ENCODE measurements around the gene VIPR2.

GRCh38 chr7:159158888-159159405 lies 14.3 kb upstream of the VIPR2 start:
- TF ChIP-seq CTCF (IDR thresholded peaks at IDR 0.05; ENCODE audit: borderline replicate concordance, extremely low read depth, low read length, poor library complexity, severe bottlenecking) (no peak), EZH2 (IDR thresholded peaks at IDR 0.05; ENCODE audit: borderline replicate concordance, low read depth, low read length, severe bottlenecking) (no peak)
